KOPT-K1 (cell line): ENCODE data around the gene DSTN.

Experiments
- H3K27ac ChIP-seq: fragments of 200-600 bp; sonication (generic); 2 replicates; pipeline ENCODE4 v1.5.1; 2016; ENCODE audit warnings: antibody characterized with exemption, mild to moderate bottlenecking, low read depth, low read length; ENCODE audit not compliant: poor library complexity, severe bottlenecking
- H3K36me3 ChIP-seq: fragments of 200-600 bp; sonication (generic); 2 replicates; pipeline ENCODE4 v1.5.1; 2017; ENCODE audit warnings: antibody characterized with exemption, mild to moderate bottlenecking, low read length, moderate library complexity; ENCODE audit not compliant: insufficient read depth
- H3K9me3 ChIP-seq: fragments of 200-600 bp; sonication (generic); 2 replicates; pipeline ENCODE4 v1.5.1; 2017; ENCODE audit warnings: antibody characterized with exemption, low read length, mild to moderate bottlenecking; ENCODE audit not compliant: insufficient read depth, poor library complexity, severe bottlenecking

The DSTN gene

DNA sequence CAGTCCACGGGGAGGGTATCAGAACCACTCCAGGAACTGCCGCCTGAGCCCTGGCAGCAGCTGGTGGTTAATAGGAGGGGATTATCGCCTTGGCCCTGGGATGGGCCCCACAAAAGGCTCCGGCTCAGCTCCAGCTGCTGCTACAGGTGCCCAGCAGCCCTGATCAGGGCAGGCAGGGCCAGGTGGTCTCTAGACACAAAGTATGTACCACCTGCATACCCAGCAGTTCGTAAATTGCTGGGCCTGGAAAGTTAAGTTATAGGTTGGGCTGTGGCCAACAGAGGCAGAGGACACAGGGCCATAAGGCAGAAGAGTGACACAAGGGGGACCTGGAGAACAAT lies 77.1 kb downstream of the DSTN start:
- H3K36me3 ChIP-seq, result peaks cover 14% of the 10 kb centered on the region; the same call in 1 of the 2 replicates
- no peaks in the 10 kb centered on the region for H3K9me3 ChIP-seq
- H3K27ac ChIP-seq, result no peak overlapping the region

DNA sequence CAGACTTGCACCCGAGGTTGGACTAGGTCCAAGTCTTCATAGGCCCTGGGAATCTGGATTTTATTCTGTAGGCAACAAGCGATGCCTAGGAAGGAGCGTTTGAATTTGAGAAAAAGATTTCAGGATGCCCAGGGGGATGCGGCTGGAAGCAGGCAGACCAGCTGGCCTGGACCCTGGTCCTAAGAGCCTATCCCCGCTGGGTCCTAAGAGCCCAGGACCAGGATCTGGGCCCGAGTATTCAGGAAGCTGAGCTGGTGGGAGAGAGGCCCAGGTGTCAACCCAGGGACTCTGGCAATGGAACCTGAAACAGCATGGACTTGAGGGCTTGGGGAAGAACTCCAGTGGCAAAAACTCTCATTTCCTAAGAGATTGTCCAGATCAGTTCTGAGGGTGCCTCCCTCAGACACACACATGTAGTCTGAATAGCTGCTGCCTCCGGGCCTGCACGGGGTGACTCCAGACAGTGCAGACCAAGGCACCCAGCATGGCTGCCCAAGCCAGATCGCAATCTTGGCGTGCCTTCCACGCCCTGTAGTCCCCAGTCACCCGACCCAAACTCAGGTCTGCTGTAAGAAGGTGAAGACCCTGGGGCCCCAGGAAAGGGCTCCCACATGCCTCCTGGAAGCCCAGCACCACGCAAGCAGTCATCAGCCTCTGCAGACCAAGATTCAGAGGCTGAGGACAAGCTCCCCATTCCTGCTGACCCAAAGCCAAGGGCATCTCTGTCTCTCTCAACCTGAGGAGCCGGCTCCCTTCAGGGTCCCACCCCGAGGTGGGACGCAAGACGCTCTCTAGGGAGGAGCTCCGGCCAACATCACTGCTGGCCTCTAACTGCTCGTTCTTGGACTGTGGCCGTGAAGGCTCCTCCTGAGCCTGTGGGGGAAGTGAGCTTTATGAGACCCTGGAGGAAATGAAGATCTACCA lies 77.8 kb downstream of the DSTN start:
- Histone ChIP-seq H3K9me3 (no peaks in the 10 kb centered on the region), H3K36me3 (peaks cover 6% of the 10 kb centered on the region; the same call in 1 of the 2 replicates), H3K27ac (no peak overlapping the region)

DNA sequence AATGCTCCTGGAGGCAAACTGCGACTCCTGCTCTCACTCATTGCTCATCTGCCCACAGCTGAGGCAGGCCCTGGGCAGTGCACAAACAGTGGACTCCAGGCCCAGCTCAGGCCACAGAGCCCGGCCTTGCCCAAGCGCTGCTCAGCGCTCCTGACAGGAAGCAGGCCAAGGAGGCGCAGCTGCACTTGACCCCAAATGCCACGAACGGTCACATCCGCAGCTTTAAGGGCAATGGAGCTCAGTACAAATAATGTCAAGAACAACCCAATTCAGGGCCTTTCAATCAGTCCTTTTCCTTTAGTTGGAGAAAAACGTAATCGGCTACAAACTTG lies 78.4 kb downstream of the DSTN start:
- H3K27ac ChIP-seq, result no peak overlapping the region
- H3K9me3 ChIP-seq, result no peaks in the 10 kb centered on the region
- peaks cover 4% of the 10 kb centered on the region; the same call in 1 of the 2 replicates for H3K36me3 ChIP-seq

DNA sequence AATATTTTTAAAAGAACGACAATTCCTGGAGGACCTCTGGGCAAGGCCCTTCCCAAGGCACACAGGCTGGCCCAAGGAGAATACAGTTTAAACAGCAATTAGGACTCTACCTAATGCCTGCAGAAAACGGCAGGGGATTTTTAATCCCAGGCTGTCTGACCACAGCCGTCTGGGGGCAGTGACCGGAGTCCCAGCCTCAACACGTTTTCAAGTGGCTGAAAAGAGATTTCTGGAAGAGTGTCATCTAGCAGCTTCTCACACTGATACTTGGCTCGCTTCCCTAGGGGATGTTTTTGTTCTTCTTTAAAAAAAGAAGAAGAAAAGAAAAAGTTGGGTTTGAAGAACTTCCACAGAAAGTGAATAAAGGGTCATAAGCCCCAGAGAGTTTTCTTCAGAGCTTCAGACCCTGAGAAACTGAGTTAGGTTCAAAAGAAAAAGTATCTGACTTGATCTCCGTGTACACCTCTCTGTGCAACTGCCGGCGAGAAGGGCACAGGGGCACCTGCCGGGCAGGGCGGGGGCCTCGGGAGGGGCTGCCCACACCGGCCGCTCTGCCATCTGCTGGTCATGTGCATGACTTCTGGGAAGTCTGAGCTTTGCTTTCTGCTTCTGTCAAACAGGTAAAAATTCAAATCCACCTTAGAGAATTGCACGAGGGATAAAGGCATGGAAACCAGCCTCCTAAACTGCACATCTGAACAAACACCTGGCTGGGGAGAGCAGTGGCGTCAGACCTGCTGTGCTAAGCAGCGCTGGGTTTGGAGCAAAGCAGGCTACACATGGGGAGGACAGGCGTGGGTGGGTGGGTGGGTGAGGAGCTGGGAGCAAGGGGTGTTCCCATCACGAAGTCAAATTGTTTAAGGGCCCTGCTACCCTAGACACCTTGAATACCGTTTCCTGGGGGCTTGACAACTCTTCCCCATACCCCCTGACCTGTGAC lies 79.2 kb downstream of the DSTN start:
- Histone ChIP-seq H3K27ac (no peak overlapping the region), H3K9me3 (no peaks in the 10 kb centered on the region), H3K36me3 (peaks cover 7% of the 10 kb centered on the region; the same call in 1 of the 2 replicates)

DNA sequence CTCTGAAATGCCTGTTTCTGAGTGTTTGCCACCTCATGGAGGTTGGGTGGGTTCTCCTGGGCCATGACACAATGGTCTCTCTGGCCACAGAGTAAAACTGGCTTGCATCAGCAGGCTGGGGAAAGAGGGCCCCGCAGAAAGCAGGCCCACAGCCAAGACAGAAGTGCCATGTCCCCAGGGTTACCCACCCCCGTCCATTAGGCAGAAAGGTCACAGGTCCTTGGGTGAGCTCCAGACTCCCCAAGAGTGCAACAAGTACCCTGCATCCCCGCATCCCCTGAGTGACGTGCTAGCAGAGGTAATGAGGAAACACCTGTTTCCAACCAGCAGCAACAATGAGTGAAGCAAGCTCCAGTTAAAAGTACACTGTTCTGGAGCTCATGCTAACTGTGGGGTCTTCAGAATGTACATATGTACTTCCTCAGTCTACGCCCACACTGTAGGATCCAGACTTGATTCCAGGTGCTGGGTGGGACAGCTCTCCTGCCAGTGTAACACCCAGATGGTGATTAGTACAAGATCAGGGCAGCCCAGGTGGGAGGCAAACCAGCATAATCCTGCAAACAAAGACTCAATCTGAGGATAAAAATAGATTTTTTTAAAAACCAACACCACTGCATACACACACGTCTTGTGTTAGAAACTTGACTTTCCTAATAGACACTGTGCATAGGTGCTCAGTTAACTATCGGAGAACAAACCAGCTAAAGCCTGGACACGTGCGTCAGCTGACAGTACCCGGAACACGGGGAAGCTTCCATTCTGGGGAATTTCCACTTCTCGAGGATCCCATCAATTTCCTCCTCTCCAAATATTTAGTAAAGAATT lies 80.6 kb downstream of the DSTN start:
- Histone ChIP-seq H3K36me3 (peaks cover 14% of the 10 kb centered on the region; the same call in 1 of the 2 replicates), H3K27ac (no peak overlapping the region), H3K9me3 (no peaks in the 10 kb centered on the region)

DNA sequence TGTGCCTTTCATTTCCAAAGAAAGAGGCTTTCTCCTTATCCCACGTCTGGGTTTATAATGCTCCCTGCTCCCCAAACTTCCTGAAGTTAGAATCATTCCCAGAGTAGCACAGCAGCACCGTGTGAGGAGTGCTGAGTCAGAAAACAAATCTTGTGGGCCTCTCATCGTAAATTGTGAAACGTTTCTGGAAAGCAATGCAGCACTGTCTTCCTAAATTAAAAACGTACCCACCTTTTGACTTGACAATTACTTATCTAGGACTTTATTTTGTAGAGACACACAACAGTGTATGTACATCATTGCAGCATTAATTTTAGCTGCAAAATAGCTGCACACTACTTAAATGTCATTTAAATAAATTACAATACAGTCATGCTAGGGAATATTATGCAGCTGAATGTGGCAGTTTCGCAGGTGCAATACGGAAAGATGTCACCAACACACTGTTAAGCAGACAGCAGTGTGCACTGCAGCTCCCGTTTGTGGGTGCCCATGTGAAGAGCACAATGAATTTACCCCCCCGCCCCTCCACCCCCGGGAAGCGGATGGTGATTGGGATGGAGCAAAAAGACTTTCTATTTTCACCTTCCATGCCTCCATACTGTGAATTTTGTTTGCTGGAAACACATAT lies 81.4 kb downstream of the DSTN start:
- Histone ChIP-seq H3K36me3 (peaks cover 14% of the 10 kb centered on the region; the same call in 1 of the 2 replicates), H3K27ac (no peak overlapping the region), H3K9me3 (no peaks in the 10 kb centered on the region)

DNA sequence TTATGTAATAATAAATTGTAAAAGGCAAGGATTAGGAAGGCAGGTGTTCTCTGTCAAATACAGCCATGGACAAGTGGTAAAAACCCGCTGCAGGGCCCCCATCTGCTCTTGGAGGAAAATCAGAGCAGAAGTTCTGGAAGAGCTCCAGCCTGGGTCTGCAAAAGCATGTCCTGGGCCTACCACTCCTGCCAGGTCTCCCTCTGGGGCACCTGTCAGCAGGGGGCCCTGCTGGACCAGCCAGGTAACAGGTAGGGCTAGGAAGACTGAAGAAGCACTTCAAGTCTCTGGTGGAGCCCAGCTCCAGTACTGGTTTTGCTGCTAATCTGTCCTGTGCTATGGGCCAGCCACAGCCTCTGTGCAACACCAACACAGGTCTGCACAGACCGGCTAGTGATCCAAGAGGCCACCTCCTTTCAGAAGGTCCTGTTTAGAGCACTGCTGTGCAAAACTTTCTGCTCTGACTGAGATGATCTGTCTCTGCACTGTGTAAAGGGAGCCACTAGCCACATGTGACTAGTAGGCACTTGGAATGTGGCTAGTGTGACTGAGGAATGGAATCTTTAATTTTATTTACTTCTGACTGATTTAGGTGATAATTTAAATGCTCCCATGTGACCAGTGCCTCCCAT lies 82.0 kb downstream of the DSTN start:
- Histone ChIP-seq H3K36me3 (peaks cover 19% of the 10 kb centered on the region; the same call in 1 of the 2 replicates), H3K9me3 (no peaks in the 10 kb centered on the region), H3K27ac (no peak overlapping the region)

DNA sequence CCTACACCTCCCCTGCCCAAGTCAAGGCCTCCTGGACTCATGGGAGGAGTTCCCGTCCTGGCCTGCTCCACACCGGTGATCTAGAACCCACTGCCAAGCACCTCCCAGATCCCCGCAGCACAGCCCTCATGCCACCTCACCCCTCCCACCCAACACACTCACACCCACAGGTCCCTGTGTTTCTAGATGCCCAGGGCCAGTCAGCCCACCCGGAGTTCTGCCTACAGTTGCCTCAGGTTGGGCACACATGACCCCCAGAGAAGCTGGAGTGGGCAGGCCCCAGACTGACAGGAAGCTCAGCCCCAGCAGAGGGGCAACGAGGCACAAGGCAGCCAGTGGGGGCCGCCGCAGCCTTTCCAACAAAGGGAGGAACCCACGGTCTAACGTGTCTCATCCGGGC lies 82.5 kb downstream of the DSTN start:
- H3K36me3 ChIP-seq, result peaks cover 22% of the 10 kb centered on the region; the same call in 1 of the 2 replicates
- no peaks in the 10 kb centered on the region for H3K9me3 ChIP-seq
- H3K27ac ChIP-seq, result no peak overlapping the region

DNA sequence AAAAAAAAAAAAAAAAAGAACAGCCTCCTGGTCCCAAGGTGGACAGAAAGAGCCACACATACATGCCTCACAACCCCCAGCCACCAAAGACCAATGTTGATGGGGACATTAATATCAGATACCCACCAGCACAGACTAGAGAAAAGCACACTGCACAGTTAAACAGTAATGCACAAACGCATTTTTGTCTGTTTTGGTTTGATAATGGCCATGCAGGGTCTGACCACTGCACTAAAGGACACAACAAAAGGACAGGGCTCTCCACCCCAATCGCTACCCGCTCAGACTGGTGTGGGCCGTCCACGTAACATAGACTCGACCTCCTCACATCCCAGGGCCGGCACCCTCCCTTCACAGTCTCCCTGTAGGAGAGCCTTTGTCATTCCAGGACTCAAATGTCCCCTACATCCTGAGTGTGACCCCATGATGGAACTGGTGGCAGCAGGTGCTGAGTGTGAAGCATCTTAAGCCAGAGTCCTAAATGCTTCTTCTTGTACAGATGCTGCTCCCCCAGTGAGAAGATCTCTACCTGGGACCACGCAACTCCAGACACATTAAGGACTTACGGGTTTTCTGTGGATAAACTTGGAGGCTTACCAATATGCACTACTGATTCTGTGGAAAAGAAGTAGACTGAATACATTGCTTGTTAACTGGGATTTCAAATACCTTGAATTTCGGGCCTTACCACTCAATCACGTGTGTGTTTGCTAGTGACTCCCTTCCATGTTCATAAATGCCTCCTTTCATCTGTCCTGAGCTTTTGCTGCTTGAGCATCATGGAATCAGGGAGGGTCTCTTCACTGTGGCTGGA lies 84.2 kb downstream of the DSTN start:
- Histone ChIP-seq H3K36me3 (peaks cover 38% of the 10 kb centered on the region), H3K27ac (no peak overlapping the region), H3K9me3 (peaks cover 9% of the 10 kb centered on the region)

DNA sequence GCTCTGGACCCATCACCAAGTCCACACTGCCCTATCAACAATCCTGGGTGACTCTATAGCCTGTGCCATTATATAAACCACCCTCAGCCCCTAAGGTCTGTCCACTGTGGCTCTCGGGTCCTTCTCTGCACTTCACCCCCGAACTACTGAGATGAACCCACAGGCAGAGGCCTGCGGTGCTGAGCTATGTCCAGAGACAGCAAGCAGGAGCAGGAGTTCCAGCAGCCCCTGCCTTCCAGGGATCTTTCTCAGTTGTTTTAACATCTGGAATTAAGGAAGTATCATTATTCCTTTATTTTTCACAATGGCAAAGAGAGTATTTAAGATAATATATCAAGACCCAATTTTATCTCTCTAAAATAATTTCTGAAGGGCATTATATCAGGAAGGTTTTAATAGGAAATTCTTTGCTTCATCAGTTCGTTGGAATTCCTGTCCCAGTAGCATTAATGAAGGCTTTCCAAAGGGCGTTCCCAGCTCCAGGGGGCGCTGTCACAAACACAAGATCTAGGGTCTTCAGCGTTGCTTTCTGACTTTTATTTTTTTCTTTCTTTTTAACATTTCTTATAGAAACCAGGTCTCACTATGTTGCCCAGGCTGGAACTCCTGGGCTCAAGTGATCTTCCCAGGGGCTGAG lies 84.9 kb downstream of the DSTN start:
- H3K27ac ChIP-seq, result no peak overlapping the region
- H3K9me3 ChIP-seq, result peaks cover 9% of the 10 kb centered on the region
- H3K36me3 ChIP-seq, result peaks cover 40% of the 10 kb centered on the region

DNA sequence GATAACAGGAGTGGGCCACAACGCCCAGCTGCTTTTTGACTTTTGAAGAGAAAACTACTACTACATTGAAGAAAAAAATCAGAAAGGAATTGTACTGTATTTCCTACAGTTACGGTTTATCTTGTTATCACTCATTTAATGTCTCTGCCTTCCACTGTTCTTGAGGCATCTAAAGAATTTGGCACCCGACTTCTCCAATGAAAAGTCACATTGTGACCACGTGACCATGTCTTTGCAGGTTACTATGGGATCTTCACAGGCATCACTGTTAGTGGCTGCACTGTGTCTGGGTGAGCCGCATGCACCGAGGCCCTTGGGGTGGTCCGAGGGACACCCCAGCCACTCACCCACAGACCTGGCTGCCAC lies 85.4 kb downstream of the DSTN start:
- Histone ChIP-seq H3K27ac (no peak overlapping the region), H3K9me3 (peaks cover 9% of the 10 kb centered on the region), H3K36me3 (peaks cover 44% of the 10 kb centered on the region)

DNA sequence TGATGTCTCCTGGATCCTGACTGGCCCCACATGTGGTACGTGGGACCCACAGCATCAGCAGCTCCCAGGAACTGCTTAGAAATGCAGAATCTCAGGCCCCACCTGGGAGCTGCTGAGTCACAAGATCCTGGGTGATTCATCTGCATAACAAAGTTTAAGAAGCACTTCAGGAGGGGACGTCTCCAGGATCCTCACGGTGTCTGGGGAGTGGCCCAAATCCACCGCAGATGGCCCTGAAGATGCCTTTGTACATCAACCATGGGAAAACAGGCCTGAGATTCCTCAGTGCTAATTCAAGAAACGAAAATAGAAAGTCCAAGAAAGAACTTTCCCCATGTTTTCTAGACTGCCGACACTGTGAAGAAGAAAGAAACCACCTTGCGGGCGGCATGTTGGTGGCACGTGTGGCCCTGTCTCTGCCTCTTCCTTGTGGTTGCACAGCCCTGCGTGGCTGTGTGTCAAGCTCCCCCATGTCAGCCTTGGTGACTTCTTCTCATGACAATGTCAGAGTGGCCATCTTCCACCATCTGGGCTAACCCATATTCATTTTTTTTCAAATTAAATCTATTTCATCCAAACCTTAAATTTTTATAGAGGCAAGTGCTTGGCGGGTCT lies 86.1 kb downstream of the DSTN start:
- Histone ChIP-seq H3K36me3 (peaks cover 44% of the 10 kb centered on the region), H3K9me3 (peaks cover 9% of the 10 kb centered on the region), H3K27ac (no peak overlapping the region)
